Measurements from ENCODE around the gene ELP2. TPM values are rescaled to one million over a fixed set of nuclear protein-coding genes. Genes with fewer than 3 reads are reported as not detected.
A peak's percentile ranks its signal among the peaks of the same experiment; 100 is the strongest.

The ELP2 gene
- total RNA-seq, 1 donor from 2014 or later, result 72.9 TPM

GRCh38 chr18:36191711-36192110, 62.0 kb downstream of the ELP2 start:
- FAIRE-seq, result no peak

GRCh38 chr18:36194600-36195315, 65.1 kb downstream of the ELP2 start:
- DNase-seq (ENCODE audit: low read depth) (no peak), FAIRE-seq (no peak)
- no peak for TF ChIP-seq CTCF (IDR thresholded peaks at IDR 0.05; ENCODE audit: insufficient read depth, low read length, severe bottlenecking)
- Histone ChIP-seq H3K27me3 (ENCODE audit: control insufficient read depth, insufficient read depth, low read length) (no peaks in the 10 kb centered on the region), H3K36me3 (ENCODE audit: control insufficient read depth, insufficient read depth, low read length) (peaks cover 10% of the 10 kb centered on the region), H3K4me3 (ENCODE audit: low read depth, low read length) (no peak overlapping the region)

More at GRCh38 chr18:36191711-36192110, 62.0 kb downstream of the ELP2 start:
- Histone ChIP-seq H3K36me3 (ENCODE audit: control insufficient read depth, insufficient read depth, low read length) (peaks cover 8% of the 10 kb centered on the region), H3K27me3 (ENCODE audit: control insufficient read depth, insufficient read depth, low read length) (no peaks in the 10 kb centered on the region), H3K4me3 (ENCODE audit: low read depth, low read length) (no peak overlapping the region)
- no peak for TF ChIP-seq CTCF (IDR thresholded peaks at IDR 0.05; ENCODE audit: insufficient read depth, low read length, severe bottlenecking)
- no peak for DNase-seq (ENCODE audit: low read depth)

GRCh38 chr18:36195427-36196122, 65.9 kb downstream of the ELP2 start:
- peaks cover 9% of the 10 kb centered on the region for H3K36me3 ChIP-seq (ENCODE audit: control insufficient read depth, insufficient read depth, low read length)
- DNase-seq (ENCODE audit: low read depth), result no peak
- no peak for TF ChIP-seq CTCF (IDR thresholded peaks at IDR 0.05; ENCODE audit: insufficient read depth, low read length, severe bottlenecking)
- no peak overlapping the region for H3K4me3 ChIP-seq (ENCODE audit: low read depth, low read length)
- FAIRE-seq, result peak; percentile 87
- no peaks in the 10 kb centered on the region for H3K27me3 ChIP-seq (ENCODE audit: control insufficient read depth, insufficient read depth, low read length)

- TF ChIP-seq CTCF (IDR thresholded peaks at IDR 0.05; ENCODE audit: insufficient read depth, low read length, severe bottlenecking), result no peak
- no peaks in the 10 kb centered on the region for H3K27me3 ChIP-seq (ENCODE audit: control insufficient read depth, insufficient read depth, low read length)
- no peak overlapping the region for H3K4me3 ChIP-seq (ENCODE audit: low read depth, low read length)
- DNase-seq (ENCODE audit: low read depth) (no peak), FAIRE-seq (peak; percentile 18)
- peaks cover 7% of the 10 kb centered on the region for H3K36me3 ChIP-seq (ENCODE audit: control insufficient read depth, insufficient read depth, low read length)
Measured at GRCh38 chr18:36196238-36196995, 66.7 kb downstream of the ELP2 start.

GRCh38 chr18:36197511-36198166, 67.9 kb downstream of the ELP2 start:
- no peak for DNase-seq (ENCODE audit: low read depth)
- FAIRE-seq, result no peak
- TF ChIP-seq CTCF (IDR thresholded peaks at IDR 0.05; ENCODE audit: insufficient read depth, low read length, severe bottlenecking), result no peak
- H3K36me3 ChIP-seq (ENCODE audit: control insufficient read depth, insufficient read depth, low read length), result peaks cover 7% of the 10 kb centered on the region
- H3K27me3 ChIP-seq (ENCODE audit: control insufficient read depth, insufficient read depth, low read length), result no peaks in the 10 kb centered on the region
- no peak overlapping the region for H3K4me3 ChIP-seq (ENCODE audit: low read depth, low read length)

All from bronchial epithelial cell (primary cell).